Neural progenitor cell (in vitro differentiated cells): ENCODE measurements around the gene ELOF1. TPM values are rescaled to one million over a fixed set of nuclear protein-coding genes. Genes with fewer than 3 reads are reported as not detected.

ENCODE experiments used
- DNase-seq: peaks from one replicate; pipeline ENCODE4 v3.0.0-alpha.2; 2016; ENCODE audit warnings: low spot score
- H2AFZ ChIP-seq: fragments of 200-600 bp; sonication (generic); replicated peaks from 2 replicates; pipeline ENCODE4 v1.6.1; 2016; ENCODE audit warnings: antibody characterized with exemption
- H3F3A ChIP-seq: fragments of 200-600 bp; sonication (generic); 2 replicates; pipeline ENCODE4 v1.6.1; 2016; ENCODE audit warnings: antibody characterized with exemption, low read depth
- H3K27ac ChIP-seq: fragments of 200-600 bp; sonication (generic); 2 replicates; pipeline ENCODE4 v1.5.1; 2016; ENCODE audit warnings: mild to moderate bottlenecking
- H3K27me3 ChIP-seq: fragments of 200-600 bp; sonication (generic); 2 replicates; pipeline ENCODE4 v1.6.1; 2016; ENCODE audit warnings: mild to moderate bottlenecking, moderate library complexity
- H3K36me3 ChIP-seq: fragments of 200-600 bp; sonication (generic); 2 replicates; pipeline ENCODE4 v1.5.1; 2016
- H3K4me1 ChIP-seq: fragments of 200-600 bp; sonication (generic); 2 replicates; pipeline ENCODE4 v1.6.1; 2016; ENCODE audit warnings: mixed run types
- H3K4me2 ChIP-seq: fragments of 200-600 bp; sonication (generic); 2 replicates; pipeline ENCODE4 v1.6.1; 2016
- H3K4me3 ChIP-seq: fragments of 200-600 bp; sonication (generic); 2 replicates; pipeline ENCODE4 v1.5.1; 2016
- H3K79me2 ChIP-seq: fragments of 200-600 bp; sonication (generic); 2 replicates; pipeline ENCODE4 v1.6.1; 2016; ENCODE audit warnings: low read depth
- H3K9ac ChIP-seq: fragments of 200-600 bp; sonication (generic); 2 replicates; pipeline ENCODE4 v1.6.1; 2016
- H3K9me3 ChIP-seq: fragments of 200-600 bp; sonication (generic); 2 replicates; pipeline ENCODE4 v1.5.1; 2016; ENCODE audit warnings: low read depth
- H4K20me1 ChIP-seq: fragments of 200-600 bp; sonication (generic); 2 replicates; pipeline ENCODE4 v1.6.1; 2016; ENCODE audit warnings: low read depth
- H3K27ac Mint-ChIP-seq: 3 replicates; pipeline ENCODE4 v1.8.0; 2021; ENCODE audit warnings: mixed read lengths
- H3K27me3 Mint-ChIP-seq: 2 replicates; pipeline ENCODE4 v1.8.0; 2022; ENCODE audit warnings: low read depth, mild to moderate bottlenecking, inconsistent platforms, moderate library complexity, mixed read lengths; ENCODE audit not compliant: insufficient read depth
- H3K36me3 Mint-ChIP-seq: 3 replicates; pipeline ENCODE4 v1.8.0; 2021; ENCODE audit warnings: mixed read lengths
- H3K4me1 Mint-ChIP-seq: 3 replicates; pipeline ENCODE4 v1.8.0; 2021; ENCODE audit warnings: mixed read lengths
- H3K4me3 Mint-ChIP-seq: 3 replicates; pipeline ENCODE4 v1.8.0; 2021; ENCODE audit warnings: mild to moderate bottlenecking, moderate library complexity, mixed read lengths
- H3K9me3 Mint-ChIP-seq: 3 replicates; pipeline ENCODE4 v1.8.0; 2020; ENCODE audit warnings: mixed read lengths
- CTCF ChIP-seq: fragments of 200-600 bp; sonication (generic); IDR thresholded peaks from 2 replicates; pipeline ENCODE4 v1.5.1; 2017; ENCODE audit warnings: antibody characterized with exemption, mild to moderate bottlenecking
- EZH2 ChIP-seq: fragments of 200-600 bp; sonication (generic); IDR thresholded peaks from 2 replicates; pipeline ENCODE4 v1.6.1; 2017; ENCODE audit warnings: antibody characterized with exemption, mild to moderate bottlenecking, moderate library complexity
- EZH2phosphoT487 ChIP-seq: fragments of 200-600 bp; sonication (generic); IDR thresholded peaks from 2 replicates; pipeline ENCODE4 v1.6.1; 2017; ENCODE audit warnings: antibody characterized with exemption
- total RNA-seq: library from RNA; depleted of rRNA; stranded (reverse); fragments of >200 nt; gene quantifications from 2 replicates; pipeline ENCODE4 v1.2.3, GENCODE V29; 2015; ENCODE audit warnings: low replicate concordance

The ELOF1 gene
- total RNA-seq, 1 donor from 2014 or later = 26.9 TPM

- H3K4me1 Mint-ChIP-seq = peaks cover 16% of the 10 kb centered on the region
- Histone ChIP-seq H3K27ac (no peak overlapping the region), H3K79me2 (no peaks in the 10 kb centered on the region), H3K4me3 (no peak overlapping the region), H3K27me3 (no peaks in the 10 kb centered on the region), H3F3A (peaks cover 19% of the 10 kb centered on the region), H3K4me2 (no peak overlapping the region), H3K9me3 (no peaks in the 10 kb centered on the region), H3K9ac (no peak overlapping the region), H4K20me1 (no peaks in the 10 kb centered on the region), H3K36me3 (no peaks in the 10 kb centered on the region), H2AFZ (no peak overlapping the region), H3K4me1 (peaks cover 19% of the 10 kb centered on the region)
- no peaks in the 10 kb centered on the region for H3K9me3 Mint-ChIP-seq
- H3K36me3 Mint-ChIP-seq = no peaks in the 10 kb centered on the region
- DNase-seq = no peak
- H3K4me3 Mint-ChIP-seq = no peak overlapping the region
- TF ChIP-seq EZH2 (no peak), CTCF (no peak), EZH2phosphoT487 (no peak)
- H3K27me3 Mint-ChIP-seq = peaks cover 10% of the 10 kb centered on the region
- H3K27ac Mint-ChIP-seq = no peak overlapping the region
Observed at GRCh38 chr19:11541238-11541637, 17.8 kb downstream of the ELOF1 start.

DNA sequence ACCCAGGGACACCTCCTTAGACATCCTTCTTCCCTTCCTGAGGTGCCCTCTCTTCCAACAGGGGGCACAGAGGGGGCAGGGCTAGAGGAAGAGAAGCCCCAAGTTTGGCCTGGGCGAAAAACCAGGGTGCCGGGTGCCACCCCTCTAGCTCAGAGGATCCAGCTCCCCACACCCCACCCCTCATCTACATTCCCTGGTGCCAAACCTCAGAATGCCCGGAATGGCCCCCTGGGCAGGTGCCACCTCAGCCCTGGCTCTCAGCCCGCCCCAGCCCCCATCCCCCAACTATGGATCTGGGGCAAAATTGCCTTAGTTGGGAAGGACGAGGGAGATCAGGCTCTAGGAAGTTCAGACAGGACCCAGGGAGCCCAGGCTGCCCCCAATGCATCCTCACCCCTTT is 18.4 kb downstream of the ELOF1 start:
- H4K20me1 ChIP-seq = no peaks in the 10 kb centered on the region
- H3K27ac ChIP-seq = no peak overlapping the region
- no peaks in the 10 kb centered on the region for H3K79me2 ChIP-seq
- Mint-ChIP-seq H3K27me3 (peaks cover 8% of the 10 kb centered on the region), H3K4me3 (no peak overlapping the region), H3K36me3 (no peaks in the 10 kb centered on the region), H3K4me1 (peaks cover 13% of the 10 kb centered on the region), H3K27ac (no peak overlapping the region), H3K9me3 (no peaks in the 10 kb centered on the region)
- peaks cover 19% of the 10 kb centered on the region for H3F3A ChIP-seq
- TF ChIP-seq CTCF (no peak), EZH2 (no peak), EZH2phosphoT487 (no peak)
- no peaks in the 10 kb centered on the region for H3K27me3 ChIP-seq
- H3K36me3 ChIP-seq = no peaks in the 10 kb centered on the region
- no peak for DNase-seq
- peak overlapping the region; percentile 97 for H3K4me2 ChIP-seq
- H3K4me3 ChIP-seq = no peak overlapping the region
- no peaks in the 10 kb centered on the region for H3K9me3 ChIP-seq
- peaks cover 19% of the 10 kb centered on the region for H3K4me1 ChIP-seq
- no peak overlapping the region for H2AFZ ChIP-seq
- no peak overlapping the region for H3K9ac ChIP-seq

DNA sequence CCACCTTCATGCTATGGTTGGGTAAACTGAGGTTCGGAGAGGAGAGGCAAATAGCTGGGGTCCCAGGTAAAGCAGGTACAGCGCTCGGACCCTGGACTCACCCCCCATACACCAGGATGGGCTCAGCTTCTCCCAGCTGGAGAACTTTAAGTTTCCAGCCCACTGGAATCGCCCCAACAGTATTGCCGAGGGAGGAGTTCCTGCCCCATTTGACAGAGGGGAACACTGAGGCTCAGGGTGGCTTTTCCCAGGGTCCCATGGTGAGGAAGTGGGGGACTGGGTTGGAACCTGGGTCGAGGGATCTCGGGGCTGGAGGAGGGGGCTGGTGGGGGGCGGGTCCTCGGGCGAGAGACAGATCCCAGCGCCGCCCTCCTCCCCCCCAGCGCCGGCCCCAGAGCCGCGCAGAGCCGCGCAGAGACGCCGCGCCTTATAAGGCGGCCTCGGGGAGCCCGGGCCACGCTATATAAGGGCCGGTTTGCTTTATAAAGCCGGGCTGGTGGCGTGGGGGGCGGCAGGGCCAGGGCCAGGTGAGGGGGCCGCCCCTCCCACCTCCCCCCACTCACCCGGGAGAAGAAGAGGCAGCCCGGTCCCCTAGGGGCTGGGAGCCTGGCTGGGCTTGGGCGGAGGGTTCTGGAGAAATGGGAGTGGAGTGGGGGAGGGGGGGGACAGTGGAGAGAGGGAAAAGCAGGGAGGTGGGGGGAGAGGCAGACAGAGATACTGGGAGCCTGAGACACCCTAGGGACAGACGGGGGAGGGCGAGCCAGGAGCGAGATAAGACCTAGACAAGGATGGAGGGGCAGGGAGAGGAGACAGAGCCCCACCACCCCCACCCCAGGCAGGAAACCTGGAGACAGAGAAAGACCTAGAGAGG is 19.3 kb downstream of the ELOF1 start:
- TF ChIP-seq EZH2phosphoT487 = no peak
- DNase-seq = peak; percentile 61
- Mint-ChIP-seq H3K36me3 (no peaks in the 10 kb centered on the region), H3K27ac (peak overlapping the region; percentile 11), H3K4me1 (peaks cover 17% of the 10 kb centered on the region), H3K27me3 (peaks cover 11% of the 10 kb centered on the region), H3K9me3 (no peaks in the 10 kb centered on the region), H3K4me3 (peak overlapping the region; percentile 71)
- peak overlapping the region; percentile 97 for H3K4me2 ChIP-seq
- H3K4me1 ChIP-seq = peaks cover 19% of the 10 kb centered on the region
- no peak overlapping the region for H3K9ac ChIP-seq
- peak overlapping the region; percentile 51 for H3K4me3 ChIP-seq
- H3K79me2 ChIP-seq = no peaks in the 10 kb centered on the region
- H3K27ac ChIP-seq = no peak overlapping the region
- H3K36me3 ChIP-seq = no peaks in the 10 kb centered on the region
- no peaks in the 10 kb centered on the region for H4K20me1 ChIP-seq
- peak overlapping the region; percentile 78 for H2AFZ ChIP-seq
- H3K27me3 ChIP-seq = peaks cover 3% of the 10 kb centered on the region
- H3F3A ChIP-seq = peaks cover 19% of the 10 kb centered on the region
- no peaks in the 10 kb centered on the region for H3K9me3 ChIP-seq
